ENCODE data around the gene FGGY. TPM values are rescaled to one million over a fixed set of nuclear protein-coding genes. Genes with fewer than 3 reads are reported as not detected.
"Not testable (repeated sequence)": the region's sequence is repeated elsewhere in the genome, so short reads cannot be mapped to it uniquely, and the experiment has no call there.

FGGY gene
- total RNA-seq, 1 donor from 2014 or later = 31.2 TPM

DNA sequence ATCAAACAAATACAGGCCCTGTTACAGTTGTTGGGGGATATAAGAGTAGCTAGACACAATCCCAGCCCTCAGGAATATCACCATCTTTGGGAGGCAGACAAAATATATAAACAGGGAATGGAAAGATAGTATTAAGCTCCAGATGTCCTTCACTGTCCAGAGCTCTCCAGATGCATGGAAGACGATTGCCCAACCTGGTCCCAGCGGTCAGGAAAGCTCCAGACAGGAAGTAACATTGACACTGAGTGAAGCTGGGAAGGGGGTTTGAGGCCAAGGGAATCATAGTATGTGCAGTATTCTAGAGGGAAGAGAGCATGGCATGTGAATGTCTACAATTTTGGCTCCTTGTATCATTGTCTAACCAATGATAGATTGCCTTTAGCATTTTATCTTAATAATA lies 344.0 kb downstream of the FGGY start:
- H3K27ac ChIP-seq (replicated peaks) = no peak overlapping the region
- no peaks in the 10 kb centered on the region for H3K9me3 ChIP-seq (replicated peaks)
- DNase-seq = peak; percentile 66
- TF ChIP-seq, protein P1, sequence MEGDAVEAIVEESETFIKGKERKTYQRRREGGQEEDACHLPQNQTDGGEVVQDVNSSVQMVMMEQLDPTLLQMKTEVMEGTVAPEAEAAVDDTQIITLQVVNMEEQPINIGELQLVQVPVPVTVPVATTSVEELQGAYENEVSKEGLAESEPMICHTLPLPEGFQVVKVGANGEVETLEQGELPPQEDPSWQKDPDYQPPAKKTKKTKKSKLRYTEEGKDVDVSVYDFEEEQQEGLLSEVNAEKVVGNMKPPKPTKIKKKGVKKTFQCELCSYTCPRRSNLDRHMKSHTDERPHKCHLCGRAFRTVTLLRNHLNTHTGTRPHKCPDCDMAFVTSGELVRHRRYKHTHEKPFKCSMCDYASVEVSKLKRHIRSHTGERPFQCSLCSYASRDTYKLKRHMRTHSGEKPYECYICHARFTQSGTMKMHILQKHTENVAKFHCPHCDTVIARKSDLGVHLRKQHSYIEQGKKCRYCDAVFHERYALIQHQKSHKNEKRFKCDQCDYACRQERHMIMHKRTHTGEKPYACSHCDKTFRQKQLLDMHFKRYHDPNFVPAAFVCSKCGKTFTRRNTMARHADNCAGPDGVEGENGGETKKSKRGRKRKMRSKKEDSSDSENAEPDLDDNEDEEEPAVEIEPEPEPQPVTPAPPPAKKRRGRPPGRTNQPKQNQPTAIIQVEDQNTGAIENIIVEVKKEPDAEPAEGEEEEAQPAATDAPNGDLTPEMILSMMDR (IDR thresholded peaks at IDR 0.05; ENCODE audit: borderline replicate concordance) = no peak
- H3K4me1 ChIP-seq = no peaks in the 10 kb centered on the region
- no peaks in the 10 kb centered on the region for H3K27me3 ChIP-seq (ENCODE audit: low read depth)
- no peaks in the 10 kb centered on the region for H3K36me3 ChIP-seq
- intact Hi-C loops (cut with micrococcal nuclease) = no loop called here
- no peak overlapping the region for H3K4me3 ChIP-seq

DNA sequence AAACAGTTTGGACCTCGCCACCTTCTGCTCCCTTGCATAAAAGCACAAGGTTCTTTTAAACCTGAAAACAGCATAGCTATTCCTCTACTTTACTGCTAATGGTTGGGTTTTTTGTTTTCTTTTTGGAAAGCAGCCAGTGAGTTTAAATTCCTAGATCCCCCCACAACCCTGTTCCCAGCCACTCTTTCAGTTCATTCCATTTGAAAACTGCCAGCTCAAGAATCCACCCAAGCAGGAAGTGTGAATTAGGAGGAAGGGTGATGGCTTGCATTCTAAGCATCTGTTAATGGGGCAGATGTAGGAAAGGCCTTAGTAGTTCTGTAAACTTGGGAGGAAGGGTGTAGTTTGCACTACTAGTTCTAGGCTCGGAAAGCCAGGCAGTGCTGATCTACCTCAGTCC lies 344.9 kb downstream of the FGGY start:
- no peak for DNase-seq
- H3K27me3 ChIP-seq (ENCODE audit: low read depth) = no peaks in the 10 kb centered on the region
- TF ChIP-seq, protein P1 (IDR thresholded peaks at IDR 0.05; ENCODE audit: borderline replicate concordance) = no peak
- H3K36me3 ChIP-seq = no peaks in the 10 kb centered on the region
- H3K27ac ChIP-seq (replicated peaks) = no peak overlapping the region
- H3K9me3 ChIP-seq (replicated peaks) = no peaks in the 10 kb centered on the region
- intact Hi-C loops (cut with micrococcal nuclease) = no loop called here
- no peak overlapping the region for H3K4me3 ChIP-seq
- H3K4me1 ChIP-seq = no peaks in the 10 kb centered on the region

DNA sequence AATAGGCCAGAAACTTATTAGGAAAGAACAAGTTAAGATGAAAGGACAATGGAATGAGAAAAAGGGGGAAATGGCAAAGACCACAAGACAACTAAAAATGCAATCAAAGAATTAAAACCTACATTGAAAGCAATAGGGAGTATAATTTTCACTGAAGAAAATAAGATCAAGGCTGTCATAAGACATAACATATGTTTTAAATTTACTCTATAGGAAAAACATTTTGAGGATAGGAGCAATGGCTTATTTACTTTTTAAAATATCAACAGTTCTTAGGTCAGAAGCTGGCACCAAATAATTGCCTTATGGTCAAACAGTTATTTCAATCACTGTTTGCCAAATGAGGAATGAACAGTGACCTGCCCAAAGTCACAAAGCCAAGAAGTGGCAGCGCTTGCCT lies 346.6 kb downstream of the FGGY start:
- Histone ChIP-seq H3K4me1 (no peaks in the 10 kb centered on the region), H3K9me3 (replicated peaks) (no peaks in the 10 kb centered on the region), H3K27me3 (ENCODE audit: low read depth) (no peaks in the 10 kb centered on the region), H3K36me3 (no peaks in the 10 kb centered on the region), H3K27ac (replicated peaks) (no peak overlapping the region), H3K4me3 (no peak overlapping the region)
- TF ChIP-seq, protein P1 (IDR thresholded peaks at IDR 0.05; ENCODE audit: borderline replicate concordance) = no peak
- DNase-seq = no peak
- intact Hi-C loops (cut with micrococcal nuclease) = no loop called here

DNA sequence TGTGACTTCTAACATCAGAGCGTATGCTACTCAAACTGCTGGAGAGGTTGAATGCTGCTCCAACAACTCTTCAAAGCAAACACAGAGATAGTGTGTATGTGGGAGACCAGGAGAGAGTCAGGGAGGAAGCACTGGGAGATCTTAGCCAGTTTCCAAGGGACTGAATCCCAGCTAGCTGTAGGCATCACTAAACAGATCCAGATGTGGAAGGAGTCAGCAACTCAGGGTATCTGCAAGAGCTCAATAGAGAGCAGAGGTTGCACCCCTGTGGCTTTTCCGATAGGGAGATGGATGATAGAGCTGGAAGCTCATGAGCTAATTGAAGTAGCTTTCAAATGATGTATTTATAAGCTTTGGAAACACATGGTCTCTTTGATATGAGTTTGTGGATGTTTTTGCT lies 349.0 kb downstream of the FGGY start:
- no peaks in the 10 kb centered on the region for H3K9me3 ChIP-seq (replicated peaks)
- TF ChIP-seq, protein P1 (IDR thresholded peaks at IDR 0.05; ENCODE audit: borderline replicate concordance) = no peak
- no peak overlapping the region for H3K4me3 ChIP-seq
- no peaks in the 10 kb centered on the region for H3K36me3 ChIP-seq
- no peak overlapping the region for H3K27ac ChIP-seq (replicated peaks)
- DNase-seq = no peak
- no peaks in the 10 kb centered on the region for H3K27me3 ChIP-seq (ENCODE audit: low read depth)
- H3K4me1 ChIP-seq = no peaks in the 10 kb centered on the region
- intact Hi-C loops (cut with micrococcal nuclease) = no loop called here

DNA sequence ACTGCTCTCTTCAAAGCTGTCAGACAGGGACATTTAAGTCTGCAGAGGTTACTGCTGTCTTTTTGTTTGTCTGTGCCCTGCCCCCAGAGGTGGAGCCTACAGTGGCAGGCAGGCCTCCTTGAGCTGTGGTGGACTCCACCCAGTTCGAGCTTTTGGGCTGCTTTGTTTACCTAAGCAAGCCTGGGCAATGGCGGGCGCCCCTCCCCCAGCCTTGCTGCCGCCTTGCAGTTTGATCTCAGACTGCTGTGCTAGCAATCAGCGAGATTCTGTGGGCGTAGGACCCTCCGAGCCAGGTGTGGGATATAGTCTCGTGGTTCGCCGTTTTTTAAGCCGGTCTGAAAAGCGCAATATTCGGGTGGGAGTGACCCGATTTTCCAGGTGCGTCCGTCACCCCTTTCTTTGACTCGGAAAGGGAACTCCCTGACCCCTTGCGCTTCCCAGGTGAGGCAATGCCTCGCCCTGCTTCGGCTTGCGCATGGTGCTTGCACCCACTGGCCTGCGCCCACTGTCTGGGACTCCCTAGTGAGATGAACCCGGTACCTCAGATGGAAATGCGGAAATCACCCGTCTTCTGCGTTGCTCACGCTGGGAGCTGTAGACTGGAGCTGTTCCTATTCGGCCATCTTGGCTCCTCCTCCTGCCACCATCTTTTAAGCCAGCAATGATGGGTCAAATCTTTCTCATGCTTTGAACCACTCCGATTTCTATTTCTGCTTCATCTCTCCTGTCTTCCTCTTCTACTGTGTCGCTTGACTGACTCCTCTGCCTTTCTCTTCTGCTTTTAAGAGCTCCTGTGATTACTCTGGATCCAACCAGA lies 356.5 kb downstream of the FGGY start:
- H3K4me1 ChIP-seq; H3K4me3 ChIP-seq; intact Hi-C loops (cut with micrococcal nuclease); H3K27me3 ChIP-seq (ENCODE audit: low read depth); H3K27ac ChIP-seq (replicated peaks); H3K9me3 ChIP-seq (replicated peaks); DNase-seq; H3K36me3 ChIP-seq: not testable (repeated sequence)

DNA sequence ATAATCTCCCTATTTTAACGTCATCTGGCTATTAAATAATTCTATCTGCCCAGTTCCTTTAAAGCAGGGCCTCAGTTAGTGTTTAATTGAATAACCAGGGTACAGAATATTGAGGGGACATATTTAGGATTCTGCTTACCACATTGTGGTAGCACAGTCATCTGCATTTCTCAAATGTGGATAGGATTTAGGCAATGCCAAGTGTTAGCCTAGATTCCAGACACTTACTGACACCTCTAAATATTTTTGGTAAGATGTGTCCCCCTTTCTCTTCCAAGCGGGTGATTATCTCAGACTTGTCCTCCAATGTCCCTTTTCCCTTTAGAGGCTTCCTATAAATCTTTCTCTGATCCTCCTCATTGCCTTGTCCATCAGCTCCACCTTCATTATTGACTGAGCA lies 357.1 kb downstream of the FGGY start:
- intact Hi-C loops (cut with micrococcal nuclease) = no loop called here
- no peak for DNase-seq
- Histone ChIP-seq H3K4me3 (no peak overlapping the region), H3K9me3 (replicated peaks) (no peaks in the 10 kb centered on the region), H3K4me1 (no peaks in the 10 kb centered on the region), H3K36me3 (no peaks in the 10 kb centered on the region), H3K27me3 (ENCODE audit: low read depth) (no peaks in the 10 kb centered on the region), H3K27ac (replicated peaks) (no peak overlapping the region)
- TF ChIP-seq, protein P1 (IDR thresholded peaks at IDR 0.05; ENCODE audit: borderline replicate concordance) = no peak

Data from left ventricle myocardium inferior (tissue), 1 donor.